HG03108 (cell line): ENCODE results near the gene SYTL4.
A peak's percentile ranks its signal among the peaks of the same experiment; 100 is the strongest.

ENCODE experiments used
- ATAC-seq: cut with Tn5 transposase; IDR thresholded peaks from one replicate; pipeline ENCODE4 v1.9.1; 2021; ENCODE audit warnings: moderate library complexity; ENCODE audit not compliant: unreplicated experiment

SYTL4 gene

GRCh38 chrX:100695991-100696390, 35.9 kb downstream of the SYTL4 start:
- ATAC-seq = no peak

GRCh38 chrX:100695302-100695701, 36.6 kb downstream of the SYTL4 start:
- ATAC-seq = no peak

- ATAC-seq = peak; percentile 78
Observed at GRCh38 chrX:100687546-100687945, 44.4 kb downstream of the SYTL4 start.

GRCh38 chrX:100687128-100687527, 44.8 kb downstream of the SYTL4 start:
- ATAC-seq = peak; percentile 18

GRCh38 chrX:100685997-100686305, 46.0 kb downstream of the SYTL4 start:
- no peak for ATAC-seq

GRCh38 chrX:100685284-100685996, 46.5 kb downstream of the SYTL4 start:
- peak; percentile 58 for ATAC-seq

- ATAC-seq = no peak
Observed at GRCh38 chrX:100682939-100683338, 49.0 kb downstream of the SYTL4 start.

GRCh38 chrX:100681599-100681998, 50.3 kb downstream of the SYTL4 start:
- no peak for ATAC-seq

- ATAC-seq = no peak
Observed at GRCh38 chrX:100680756-100681155, 51.2 kb downstream of the SYTL4 start.

GRCh38 chrX:100677611-100678181, 54.2 kb downstream of the SYTL4 start:
- no peak for ATAC-seq

GRCh38 chrX:100674705-100675104, 57.2 kb downstream of the SYTL4 start:
- no peak for ATAC-seq

- no peak for ATAC-seq
Observed at GRCh38 chrX:100673397-100673953, 58.4 kb downstream of the SYTL4 start.

GRCh38 chrX:100672966-100673365, 59.0 kb downstream of the SYTL4 start:
- no peak for ATAC-seq

GRCh38 chrX:100663642-100664041, 68.3 kb downstream of the SYTL4 start:
- no peak for ATAC-seq

GRCh38 chrX:100662796-100663195, 69.1 kb downstream of the SYTL4 start:
- no peak for ATAC-seq

- no peak for ATAC-seq
Observed at GRCh38 chrX:100662170-100662569, 69.8 kb downstream of the SYTL4 start.

GRCh38 chrX:100659431-100660137, 72.3 kb downstream of the SYTL4 start:
- ATAC-seq = no peak

- no peak for ATAC-seq
Observed at GRCh38 chrX:100658941-100659381, 73.0 kb downstream of the SYTL4 start.

- no peak for ATAC-seq
Observed at GRCh38 chrX:100654261-100654660, 77.7 kb downstream of the SYTL4 start.

- ATAC-seq = no peak
Observed at GRCh38 chrX:100652266-100652665, 79.7 kb downstream of the SYTL4 start.

GRCh38 chrX:100650841-100651240, 81.1 kb downstream of the SYTL4 start:
- ATAC-seq = no peak
